Colonic mucosa (tissue), 4 donors: ENCODE data around the gene ADAD1. TPM values are rescaled to one million over a fixed set of nuclear protein-coding genes. Genes with fewer than 3 reads are reported as not detected.

Experiments
- DNase-seq: peaks from one replicate; pipeline ENCODE4 v3.0.0-alpha.2; 2020
- H3K27ac ChIP-seq: fragments of 200-600 bp; one replicate; pipeline ENCODE4 v1.8.0; 2021
- H3K27me3 ChIP-seq: fragments of 200-600 bp; one replicate; pipeline ENCODE4 v1.8.0; 2021
- H3K36me3 ChIP-seq: fragments of 200-600 bp; one replicate; pipeline ENCODE4 v1.8.0; 2021
- H3K4me1 ChIP-seq: fragments of 200-600 bp; one replicate; pipeline ENCODE4 v1.8.0; 2021; ENCODE audit warnings: mild to moderate bottlenecking
- H3K4me3 ChIP-seq: fragments of 200-600 bp; one replicate; pipeline ENCODE4 v1.8.0; 2021
- H3K9ac ChIP-seq, 2 donors: one replicate each; pipeline ENCODE4 v1.7.0; 2013; ENCODE audit warnings: control low read depth in 2 of 2, low read depth in 2 of 2, low read length in 2 of 2
- H3K9me3 ChIP-seq: fragments of 200-600 bp; one replicate; pipeline ENCODE4 v1.8.0; 2021
- CTCF ChIP-seq: fragments of 200-600 bp; IDR thresholded peaks from one replicate; pipeline ENCODE4 v1.8.0; 2022; ENCODE audit warnings: antibody characterized with exemption, mild to moderate bottlenecking
- intact Hi-C: fragments of 100-400 bp; cut with DNase I; formaldehyde crosslinking; loops from one replicate; pipeline ENCODE4 v1.14.1; 2022
- total RNA-seq, 2 donors: library from RNA; stranded (reverse); fragmentation: NEBNext Ultra II Directional in 1 of 2; extraction: Animal tissue kit (Norgen Biotek cat#: 25700) in 1 of 2; gene quantifications; one replicate each; pipeline ENCODE4 v1.2.1, GENCODE V29; 2021
- donor health status: healthy.
- donor health status: DM: no; HTN: no; CAD: no.
- donor health status: DM: no; HTN: no; CAD: no.

ADAD1 gene
- total RNA-seq, 2 donors from 2014 or later = not detected

GRCh38 chr4:122476126-122476525 is 97.3 kb downstream of the ADAD1 start:
- no peak overlapping the region for H3K4me3 ChIP-seq
- H3K36me3 ChIP-seq = no peaks in the 10 kb centered on the region
- no peak overlapping the region for H3K9ac ChIP-seq
- intact Hi-C loops = no loop called here
- no peak for DNase-seq
- no peak for TF ChIP-seq CTCF
- H3K27me3 ChIP-seq = no peaks in the 10 kb centered on the region
- no peaks in the 10 kb centered on the region for H3K4me1 ChIP-seq
- H3K27ac ChIP-seq = no peak overlapping the region
- H3K9me3 ChIP-seq = no peaks in the 10 kb centered on the region

GRCh38 chr4:122476745-122477144 is 97.9 kb downstream of the ADAD1 start:
- DNase-seq = no peak
- Histone ChIP-seq H3K9me3 (no peaks in the 10 kb centered on the region), H3K36me3 (no peaks in the 10 kb centered on the region), H3K4me1 (no peaks in the 10 kb centered on the region), H3K27ac (no peak overlapping the region), H3K27me3 (no peaks in the 10 kb centered on the region), H3K4me3 (no peak overlapping the region), H3K9ac (no peak overlapping the region)
- intact Hi-C loops = no loop called here
- no peak for TF ChIP-seq CTCF

Other genes with a start within 250 kb of the ADAD1 start
- gene BLTP1, start 226.7 kb upstream of the ADAD1 start, total RNA-seq = 10 to 100 TPM; 47.8 to 80.1 TPM
- gene IL2, start 77.7 kb downstream of the ADAD1 start, total RNA-seq = 1 to 10 TPM in 1 of 2 donors, not detected in 1; 3.3 TPM
- not detected for gene IL21, start 242.1 kb downstream of the ADAD1 start, total RNA-seq